ENCODE results near the gene KIAA0513.

KIAA0513 gene

GRCh38 chr16:85069171-85069570 is 41.6 kb downstream of the KIAA0513 start:
- H2AFZ ChIP-seq, result no peak overlapping the region
- no peak overlapping the region for H3K4me3 ChIP-seq (ENCODE audit: low read depth, low read length)
- no peaks in the 10 kb centered on the region for H3K4me1 ChIP-seq
- H3K27ac ChIP-seq, result no peak overlapping the region
- H3K27me3 ChIP-seq (ENCODE audit: control insufficient read depth, insufficient read depth, low read length), result no peaks in the 10 kb centered on the region
- H3K9me3 ChIP-seq (ENCODE audit: control insufficient read depth, low read length), result no peaks in the 10 kb centered on the region
- TF ChIP-seq CTCF (IDR thresholded peaks at IDR 0.05), result no peak
- no peaks in the 10 kb centered on the region for H3K79me2 ChIP-seq
- H3K4me2 ChIP-seq (ENCODE audit: low read length), result no peak overlapping the region
- H3K36me3 ChIP-seq (ENCODE audit: control insufficient read depth, insufficient read depth, low read length), result no peaks in the 10 kb centered on the region
- no peak overlapping the region for H3K9ac ChIP-seq

GRCh38 chr16:85072076-85072860 is 44.7 kb downstream of the KIAA0513 start:
- Histone ChIP-seq H3K27me3 (ENCODE audit: control insufficient read depth, insufficient read depth, low read length) (no peaks in the 10 kb centered on the region), H3K9me3 (ENCODE audit: control insufficient read depth, low read length) (no peaks in the 10 kb centered on the region), H2AFZ (no peak overlapping the region), H3K4me2 (ENCODE audit: low read length) (no peak overlapping the region), H3K4me1 (no peaks in the 10 kb centered on the region), H3K9ac (no peak overlapping the region), H3K27ac (no peak overlapping the region), H3K79me2 (no peaks in the 10 kb centered on the region), H3K36me3 (ENCODE audit: control insufficient read depth, insufficient read depth, low read length) (no peaks in the 10 kb centered on the region), H3K4me3 (ENCODE audit: low read depth, low read length) (no peak overlapping the region)
- TF ChIP-seq CTCF (IDR thresholded peaks at IDR 0.05), result no peak

GRCh38 chr16:85072947-85073346 is 45.4 kb downstream of the KIAA0513 start:
- Histone ChIP-seq H3K4me1 (no peaks in the 10 kb centered on the region), H3K4me2 (ENCODE audit: low read length) (no peak overlapping the region), H3K36me3 (ENCODE audit: control insufficient read depth, insufficient read depth, low read length) (no peaks in the 10 kb centered on the region), H3K9ac (no peak overlapping the region), H3K4me3 (ENCODE audit: low read depth, low read length) (no peak overlapping the region), H3K9me3 (ENCODE audit: control insufficient read depth, low read length) (no peaks in the 10 kb centered on the region), H3K79me2 (no peaks in the 10 kb centered on the region), H2AFZ (no peak overlapping the region), H3K27ac (no peak overlapping the region), H3K27me3 (ENCODE audit: control insufficient read depth, insufficient read depth, low read length) (no peaks in the 10 kb centered on the region)
- TF ChIP-seq CTCF (IDR thresholded peaks at IDR 0.05), result no peak

GRCh38 chr16:85074225-85074914 is 46.8 kb downstream of the KIAA0513 start:
- H3K4me3 ChIP-seq (ENCODE audit: low read depth, low read length), result no peak overlapping the region
- no peaks in the 10 kb centered on the region for H3K4me1 ChIP-seq
- H3K9me3 ChIP-seq (ENCODE audit: control insufficient read depth, low read length), result no peaks in the 10 kb centered on the region
- H3K9ac ChIP-seq, result no peak overlapping the region
- no peak overlapping the region for H2AFZ ChIP-seq
- H3K4me2 ChIP-seq (ENCODE audit: low read length), result no peak overlapping the region
- H3K27me3 ChIP-seq (ENCODE audit: control insufficient read depth, insufficient read depth, low read length), result no peaks in the 10 kb centered on the region
- no peak for TF ChIP-seq CTCF (IDR thresholded peaks at IDR 0.05)
- H3K79me2 ChIP-seq, result no peaks in the 10 kb centered on the region
- no peak overlapping the region for H3K27ac ChIP-seq
- H3K36me3 ChIP-seq (ENCODE audit: control insufficient read depth, insufficient read depth, low read length), result no peaks in the 10 kb centered on the region
